ENCODE measurements around the gene EHD1.
"Not testable (repeated sequence)": the region's sequence is repeated elsewhere in the genome, so short reads cannot be mapped to it uniquely, and the experiment has no call there.

EHD1 gene

GRCh38 chr11:64826062-64826461, 52.4 kb downstream of the EHD1 start:
- Mint-ChIP-seq H3K4me3 (no peak overlapping the region), H3K9me3 (no peaks in the 10 kb centered on the region), H3K27me3 (ENCODE audit: low read depth) (peaks cover 5% of the 10 kb centered on the region)

GRCh38 chr11:64823568-64824119, 54.8 kb downstream of the EHD1 start:
- Mint-ChIP-seq H3K9me3 (no peaks in the 10 kb centered on the region), H3K27me3 (ENCODE audit: low read depth) (peaks cover 5% of the 10 kb centered on the region), H3K27ac (no peak overlapping the region), H3K4me3 (no peak overlapping the region), H3K4me1 (no peaks in the 10 kb centered on the region), H3K36me3 (ENCODE audit: low read depth) (peaks cover 4% of the 10 kb centered on the region)
- no peak for TF ChIP-seq CTCF (IDR thresholded peaks at IDR 0.05; ENCODE audit: unreplicated experiment in 3 of 3)

More at GRCh38 chr11:64826062-64826461, 52.4 kb downstream of the EHD1 start:
- peaks cover 4% of the 10 kb centered on the region for H3K36me3 Mint-ChIP-seq (ENCODE audit: low read depth)
- no peak overlapping the region for H3K27ac Mint-ChIP-seq
- no peaks in the 10 kb centered on the region for H3K4me1 Mint-ChIP-seq
- TF ChIP-seq CTCF (IDR thresholded peaks at IDR 0.05; ENCODE audit: unreplicated experiment in 3 of 3) = no peak

DNA sequence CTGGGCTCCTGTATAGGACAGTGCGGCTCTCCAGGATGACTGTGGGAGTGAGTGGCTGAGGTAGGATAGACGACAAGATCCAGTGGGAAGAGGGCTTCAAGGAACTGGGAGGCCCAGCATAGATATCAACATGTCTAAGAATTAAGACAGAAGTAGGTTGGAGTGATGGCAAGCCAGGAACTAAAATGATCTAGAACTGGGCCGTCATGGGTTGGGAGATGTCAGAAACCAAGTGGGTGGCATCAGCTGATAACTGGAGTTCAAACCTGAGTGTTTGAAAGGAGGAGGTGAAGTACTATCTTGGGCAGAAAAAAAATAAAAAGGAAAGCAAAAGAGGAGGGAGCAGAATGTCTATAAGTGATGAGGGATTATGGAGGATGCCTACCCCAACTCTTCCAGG, 60.9 kb downstream of the EHD1 start:
- no peaks in the 10 kb centered on the region for H3K27me3 Mint-ChIP-seq (ENCODE audit: low read depth)
- H3K4me3 Mint-ChIP-seq = no peak overlapping the region
- H3K36me3 Mint-ChIP-seq (ENCODE audit: low read depth) = no peaks in the 10 kb centered on the region
- H3K9me3 Mint-ChIP-seq = no peaks in the 10 kb centered on the region
- no peak for TF ChIP-seq CTCF (IDR thresholded peaks at IDR 0.05; ENCODE audit: unreplicated experiment in 3 of 3)
- H3K4me1 Mint-ChIP-seq = no peaks in the 10 kb centered on the region
- no peak overlapping the region for H3K27ac Mint-ChIP-seq

DNA sequence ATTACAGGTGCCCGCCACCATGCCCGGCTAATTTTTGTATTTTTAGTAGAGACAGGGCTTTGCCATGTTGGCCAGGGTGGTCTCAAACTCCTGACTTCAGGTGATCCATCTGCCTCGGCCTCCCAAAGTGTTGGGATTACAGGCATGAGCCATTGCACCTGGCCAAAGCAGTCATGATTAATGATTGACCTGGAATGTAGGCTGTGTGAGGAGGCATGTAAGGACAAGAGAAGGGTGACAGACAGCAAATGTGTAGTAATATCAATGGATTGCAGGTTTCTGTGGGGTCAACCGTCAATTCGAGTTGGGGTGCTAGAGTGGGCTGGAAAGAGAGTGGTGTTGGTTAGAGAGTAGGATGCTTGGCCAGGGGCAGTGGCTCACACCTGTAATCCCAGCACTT, 63.0 kb downstream of the EHD1 start:
- H3K4me3 Mint-ChIP-seq; H3K27me3 Mint-ChIP-seq (ENCODE audit: low read depth); H3K4me1 Mint-ChIP-seq; H3K36me3 Mint-ChIP-seq (ENCODE audit: low read depth); H3K9me3 Mint-ChIP-seq; H3K27ac Mint-ChIP-seq: not testable (repeated sequence)

GRCh38 chr11:64814712-64815187, 63.7 kb downstream of the EHD1 start:
- Mint-ChIP-seq H3K4me1 (peaks cover 7% of the 10 kb centered on the region), H3K36me3 (ENCODE audit: low read depth) (no peaks in the 10 kb centered on the region), H3K27me3 (ENCODE audit: low read depth) (no peaks in the 10 kb centered on the region), H3K27ac (no peak overlapping the region), H3K4me3 (no peak overlapping the region), H3K9me3 (no peaks in the 10 kb centered on the region)
- TF ChIP-seq CTCF (IDR thresholded peaks at IDR 0.05; ENCODE audit: unreplicated experiment in 3 of 3) = no peak

GRCh38 chr11:64813826-64814225, 64.6 kb downstream of the EHD1 start:
- TF ChIP-seq CTCF (IDR thresholded peaks at IDR 0.05; ENCODE audit: unreplicated experiment in 3 of 3) = no peak
- Mint-ChIP-seq H3K4me1 (peaks cover 14% of the 10 kb centered on the region), H3K27me3 (ENCODE audit: low read depth) (no peaks in the 10 kb centered on the region), H3K27ac (no peak overlapping the region), H3K9me3 (no peaks in the 10 kb centered on the region), H3K4me3 (no peak overlapping the region), H3K36me3 (ENCODE audit: low read depth) (no peaks in the 10 kb centered on the region)
